Endometrial microvascular endothelial cells (primary cell): Measurements from ENCODE around the gene SPINT2. TPM values are rescaled to one million over a fixed set of nuclear protein-coding genes. Genes with fewer than 3 reads are reported as not detected.

ENCODE experiments used
- in situ Hi-C: cut with HindIII; loops from 2 replicates; pipeline ENCODE4 v1.10.0; 2017; ENCODE audit warnings: low sequenced_read_pairs, low pct_unique_long_range_greater_than_20kb; ENCODE audit errors: inconsistent ontology term
- total RNA-seq: library from RNA; depleted of rRNA; stranded (reverse); fragments of >200 nt; gene quantifications from one replicate; pipeline ENCODE4 v1.2.3, GENCODE V29; 2015; ENCODE audit errors: inconsistent ontology term

The SPINT2 gene
- total RNA-seq, 1 donor from 2014 or later: not detected

DNA sequence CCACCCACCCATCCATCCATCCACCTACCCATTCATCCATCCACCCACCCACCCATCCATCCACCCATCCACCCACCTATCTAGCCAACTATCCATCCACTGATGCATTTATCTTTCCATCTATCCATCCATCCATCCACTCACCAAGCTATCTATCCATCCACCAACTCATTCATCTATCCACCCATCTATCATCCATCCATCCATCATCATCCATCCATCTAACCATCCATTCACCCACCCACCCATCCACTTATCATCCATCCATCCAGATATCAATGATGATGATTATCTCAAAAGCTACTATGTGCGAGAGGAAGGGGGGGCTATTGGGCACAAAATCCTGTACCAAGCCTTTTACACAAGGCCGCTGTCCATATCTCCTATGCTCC is 45.9 kb downstream of the SPINT2 start:
- in situ Hi-C loops: no loop called here

- in situ Hi-C loops: no loop called here
Measured at GRCh38 chr19:38310986-38311385, 46.6 kb downstream of the SPINT2 start.

- in situ Hi-C loops: loop anchor here (5.0 kb wide), 1 partner anchor 49 kb away; no protein-coding TSS in a partner anchor
Measured at GRCh38 chr19:38315657-38316476, 51.5 kb downstream of the SPINT2 start, which contains the start of gene YIF1B. YIF1B (minus strand) TSS chr19:38315947; CDS start chr19:38315917, 30 bp downstream.

DNA sequence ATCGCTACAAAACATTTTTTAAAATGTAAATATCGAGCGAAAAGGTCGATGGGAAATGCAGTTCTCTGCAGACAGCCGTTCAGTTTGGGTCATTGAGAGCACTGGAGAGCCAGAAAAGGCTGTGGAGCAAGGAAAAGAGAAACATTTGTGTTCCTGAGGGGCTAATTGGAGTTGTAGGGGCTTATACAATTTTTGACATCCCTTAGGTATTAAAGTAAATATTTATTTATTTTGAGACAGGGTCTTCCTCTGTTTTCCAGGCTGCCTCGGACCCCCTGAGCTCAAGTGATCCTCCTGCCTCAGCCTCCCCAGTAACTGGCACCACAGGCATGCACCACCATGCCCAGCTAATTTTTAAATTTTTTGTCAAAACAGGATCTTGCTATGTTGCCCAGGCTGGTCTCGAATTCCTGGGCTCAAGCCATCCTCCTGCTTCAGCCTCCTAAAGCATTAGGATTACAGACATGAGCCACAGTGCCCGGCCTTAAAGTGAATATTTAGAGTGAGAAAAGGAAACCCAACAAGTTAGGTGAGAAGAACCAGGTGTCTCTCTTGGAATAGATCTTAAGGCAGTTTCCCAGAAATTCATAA is 52.2 kb downstream of the SPINT2 start:
- in situ Hi-C loops: loop anchor here (5.0 kb wide), 1 partner anchor 49 kb away; no protein-coding TSS in a partner anchor

DNA sequence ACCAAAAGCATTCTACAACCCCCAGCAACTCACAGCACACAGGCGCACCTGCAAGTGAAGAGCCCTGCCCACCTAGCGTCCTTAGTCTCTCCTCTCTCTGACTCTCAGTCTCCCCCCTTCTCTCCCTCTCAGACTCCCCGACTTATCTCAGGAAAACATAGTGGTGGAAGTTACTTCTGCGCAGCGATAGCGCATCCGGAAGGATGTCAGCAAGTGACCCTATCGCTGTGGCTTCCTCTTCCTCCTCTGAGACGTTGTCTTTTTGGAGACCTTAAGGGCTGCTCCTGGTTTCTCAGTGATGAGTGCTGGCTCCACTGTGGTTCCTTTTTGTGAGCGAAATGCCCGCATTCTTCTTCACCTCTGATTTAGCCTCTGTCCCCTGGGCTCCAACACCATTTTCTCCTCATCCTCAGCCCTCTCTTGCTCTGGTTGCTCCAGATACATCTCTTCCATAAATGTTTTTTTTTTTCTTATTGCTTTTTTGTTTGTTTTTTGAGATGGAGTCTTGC is 52.8 kb downstream of the SPINT2 start:
- in situ Hi-C loops: loop anchor here (5.0 kb wide), 1 partner anchor 50 kb away; no protein-coding TSS in a partner anchor

- in situ Hi-C loops: loop anchor here (5.0 kb wide), 1 partner anchor 51 kb away; no protein-coding TSS in a partner anchor
Measured at GRCh38 chr19:38318660-38319059, 54.3 kb downstream of the SPINT2 start.

- in situ Hi-C loops: loop anchor here (5.0 kb wide), 1 partner anchor 52 kb away; no protein-coding TSS in a partner anchor
Measured at GRCh38 chr19:38319421-38320258, 55.3 kb downstream of the SPINT2 start, which contains the start of gene KCNK6. KCNK6 (plus strand) TSS chr19:38319845; CDS start chr19:38319951, 106 bp downstream.

DNA sequence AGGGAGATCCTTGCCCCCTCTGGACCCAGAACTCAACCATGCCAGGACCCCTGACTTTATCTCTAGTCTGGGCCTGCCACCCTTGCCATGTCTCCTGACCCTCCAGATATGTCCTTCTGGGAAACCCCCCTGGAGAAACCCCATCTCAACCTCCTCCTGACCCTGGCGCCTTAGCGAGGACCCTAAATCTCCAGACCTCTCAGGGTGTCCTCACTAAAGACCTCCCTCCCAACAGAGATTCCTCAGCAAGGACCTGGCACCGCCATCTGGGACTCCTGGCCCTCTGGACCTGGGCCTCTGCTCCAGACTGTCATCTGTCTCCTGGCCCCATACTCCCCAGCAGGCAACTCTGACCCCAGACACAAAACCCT is 56.6 kb downstream of the SPINT2 start:
- in situ Hi-C loops: no loop called here

- in situ Hi-C loops: no loop called here
Measured at GRCh38 chr19:38321646-38322196, 57.3 kb downstream of the SPINT2 start.

DNA sequence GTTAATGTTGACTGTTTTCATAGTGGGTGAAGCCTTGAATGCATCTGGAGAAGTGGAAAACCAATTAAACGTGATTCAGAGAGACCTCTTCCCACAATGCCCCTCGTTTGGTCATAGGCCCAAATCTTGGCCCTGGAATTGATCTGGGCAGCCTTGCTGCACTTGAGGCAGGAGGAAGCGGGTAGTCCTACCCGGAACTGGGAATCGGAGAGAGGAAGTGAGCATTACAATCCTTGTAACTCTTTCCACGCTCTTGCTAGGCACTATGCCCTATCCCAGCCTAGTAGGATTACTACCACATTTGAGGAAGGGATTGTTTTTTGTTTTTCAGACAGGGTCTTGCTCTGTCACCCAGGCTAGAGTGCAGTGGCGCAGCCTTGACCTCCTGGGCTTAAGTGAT is 58.9 kb downstream of the SPINT2 start:
- in situ Hi-C loops: no loop called here

GRCh38 chr19:38324431-38324830 is 60.1 kb downstream of the SPINT2 start:
- in situ Hi-C loops: no loop called here

- in situ Hi-C loops: no loop called here
Measured at GRCh38 chr19:38326591-38326990, 62.2 kb downstream of the SPINT2 start.

DNA sequence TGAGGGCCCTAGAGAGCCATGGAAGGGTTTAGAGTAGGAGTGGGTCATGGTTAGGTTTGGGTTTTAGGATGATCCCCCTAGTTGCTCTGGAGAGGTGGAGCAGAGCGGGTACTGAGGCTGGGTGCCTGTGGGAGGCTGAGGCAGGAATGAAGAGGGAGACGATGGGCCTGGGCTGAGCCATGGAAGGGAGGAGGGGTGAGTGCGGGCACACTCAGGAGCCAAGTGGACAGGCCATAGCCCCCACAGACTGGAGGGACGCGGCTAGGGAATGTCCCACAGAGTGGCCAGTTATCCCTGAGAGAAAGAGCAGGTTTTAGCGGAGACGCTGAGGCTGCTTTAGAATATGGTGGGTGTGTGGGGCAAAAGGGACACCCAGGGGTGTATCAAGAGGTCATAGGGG is 65.3 kb downstream of the SPINT2 start:
- in situ Hi-C loops: no loop called here

- in situ Hi-C loops: no loop called here
Measured at GRCh38 chr19:38331728-38332127, 67.4 kb downstream of the SPINT2 start.

DNA sequence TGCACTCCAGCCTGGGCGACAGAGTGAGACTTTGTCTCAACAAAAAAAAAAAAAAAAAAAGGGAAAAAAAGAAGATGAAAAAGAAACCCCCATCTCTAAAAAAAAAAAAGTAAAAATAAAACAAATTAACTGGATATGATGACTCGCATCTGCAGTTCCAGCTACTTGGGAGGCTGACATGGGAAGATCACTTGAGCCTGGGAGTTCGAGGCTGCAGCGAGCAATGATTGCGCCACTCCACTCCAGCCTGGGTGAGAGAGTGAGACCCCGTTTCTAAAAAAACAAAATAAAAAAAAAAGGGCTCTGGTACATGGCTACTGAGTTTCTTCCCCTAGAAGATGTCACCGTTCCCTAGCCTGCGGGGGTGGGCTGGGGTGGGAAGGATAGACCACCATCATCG is 68.9 kb downstream of the SPINT2 start:
- in situ Hi-C loops: no loop called here

- in situ Hi-C loops: no loop called here
Measured at GRCh38 chr19:38335949-38336637, 71.7 kb downstream of the SPINT2 start.

GRCh38 chr19:38336638-38337359 is 72.4 kb downstream of the SPINT2 start:
- in situ Hi-C loops: no loop called here

DNA sequence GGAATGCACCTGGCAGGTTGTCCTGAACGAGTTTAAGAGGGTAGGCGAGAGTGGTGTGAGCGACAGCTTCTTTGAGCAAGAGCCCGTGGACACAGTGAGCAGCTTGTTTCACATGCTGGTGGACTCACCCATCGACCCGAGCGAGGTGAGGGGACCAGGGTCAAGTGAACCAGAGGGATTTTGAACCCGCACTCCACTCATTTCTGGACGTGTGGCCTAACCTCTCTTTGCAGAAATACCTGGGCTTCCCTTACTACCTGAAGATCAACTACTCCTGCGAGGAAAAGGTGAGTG is 72.9 kb downstream of the SPINT2 start:
- in situ Hi-C loops: no loop called here
